ENCODE results near the gene KDM7A. TPM values are rescaled to one million over a fixed set of nuclear protein-coding genes. Genes with fewer than 3 reads are reported as not detected.
A peak's percentile ranks its signal among the peaks of the same experiment; 100 is the strongest.

KDM7A gene
- total and polyA plus RNA-seq, 12 donors: 2.7 to 16.4 (median 11.8) TPM

DNA sequence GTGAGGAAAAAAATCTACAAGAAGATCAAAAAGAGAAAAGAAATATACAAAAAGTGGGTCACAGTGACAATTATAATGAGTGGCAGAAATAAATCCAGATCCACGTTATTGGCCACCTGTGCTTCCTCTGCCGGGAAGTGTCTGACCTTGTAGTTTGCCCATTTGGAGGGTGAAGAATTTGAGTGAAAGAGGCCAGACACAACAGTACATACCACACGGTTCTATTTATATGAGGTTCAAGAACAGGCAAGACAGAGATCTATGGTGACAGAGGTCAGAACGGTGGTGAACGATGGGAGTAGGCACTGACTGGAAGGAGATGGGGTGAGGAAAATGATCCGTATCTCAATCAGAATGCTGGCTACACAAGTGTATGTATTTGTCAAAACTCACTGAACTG, 131.1 kb downstream of the KDM7A start:
- DNase-seq: no peak
- ATAC-seq: peak in 3 of 8 donors; percentile 22 to 44 (median 43)
- Histone ChIP-seq H3K9me3 (no peaks in the 10 kb centered on the region), H3K27ac (peak overlapping the region in 1 of 10 donors; percentile 1), H3K4me3 (no peak overlapping the region), H3K27me3 (no peaks in the 10 kb centered on the region), H3K4me1 (peaks cover 0 to 37% (median 23%) of the 10 kb centered on the region in 9 donors), H3K36me3 (peaks cover 0 to 85% (median 6%) of the 10 kb centered on the region in 9 donors)
- intact Hi-C loops (cut with DNase I): no loop called here
- no peak for TF ChIP-seq CTCF (IDR thresholded peaks at IDR 0.05)
- 40 to 55% methylated on average over 6 of the region's 6 CpGs for WGBS, 2 donors

- Histone ChIP-seq H3K4me3 (no peak overlapping the region), H3K36me3 (peaks cover 0 to 95% (median 13%) of the 10 kb centered on the region in 9 donors), H3K9me3 (no peaks in the 10 kb centered on the region), H3K27me3 (no peaks in the 10 kb centered on the region), H3K27ac (no peak overlapping the region), H3K4me1 (peaks cover 0 to 24% (median 15%) of the 10 kb centered on the region in 9 donors)
- intact Hi-C loops (cut with DNase I): no loop called here
- no peak for DNase-seq
- no peak for ATAC-seq
- 93 to 95% methylated on average over 6 of the region's 6 CpGs for WGBS, 2 donors
- TF ChIP-seq CTCF (IDR thresholded peaks at IDR 0.05): no peak
Observed at GRCh38 chr7:140044251-140044650, 132.5 kb downstream of the KDM7A start.

DNA sequence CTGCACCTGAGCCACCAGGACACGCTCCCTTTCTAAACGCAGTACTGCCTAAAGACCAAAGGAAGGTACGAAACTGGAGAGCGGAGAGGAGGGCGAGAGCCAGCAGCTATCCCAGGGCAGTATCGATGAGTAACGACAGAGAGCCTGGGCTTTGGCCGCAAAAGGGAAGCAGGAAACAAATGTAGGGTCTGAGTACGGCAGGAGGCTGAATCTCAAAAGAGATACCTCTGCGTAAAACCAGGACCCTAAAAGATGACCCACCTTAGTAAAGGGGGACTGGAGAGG, 134.5 kb downstream of the KDM7A start:
- WGBS, 2 donors: 91 to 93% methylated on average over 10 of the region's 10 CpGs
- H3K36me3 ChIP-seq: peaks cover 0 to 100% (median 22%) of the 10 kb centered on the region in 9 donors
- no peaks in the 10 kb centered on the region for H3K9me3 ChIP-seq
- H3K4me3 ChIP-seq: no peak overlapping the region
- no peaks in the 10 kb centered on the region for H3K27me3 ChIP-seq
- no peak for TF ChIP-seq CTCF (IDR thresholded peaks at IDR 0.05)
- no peak overlapping the region for H3K27ac ChIP-seq
- intact Hi-C loops (cut with DNase I): no loop called here
- DNase-seq (no peak), ATAC-seq (no peak)
- peaks cover 0 to 19% (median 7%) of the 10 kb centered on the region in 9 donors for H3K4me1 ChIP-seq

DNA sequence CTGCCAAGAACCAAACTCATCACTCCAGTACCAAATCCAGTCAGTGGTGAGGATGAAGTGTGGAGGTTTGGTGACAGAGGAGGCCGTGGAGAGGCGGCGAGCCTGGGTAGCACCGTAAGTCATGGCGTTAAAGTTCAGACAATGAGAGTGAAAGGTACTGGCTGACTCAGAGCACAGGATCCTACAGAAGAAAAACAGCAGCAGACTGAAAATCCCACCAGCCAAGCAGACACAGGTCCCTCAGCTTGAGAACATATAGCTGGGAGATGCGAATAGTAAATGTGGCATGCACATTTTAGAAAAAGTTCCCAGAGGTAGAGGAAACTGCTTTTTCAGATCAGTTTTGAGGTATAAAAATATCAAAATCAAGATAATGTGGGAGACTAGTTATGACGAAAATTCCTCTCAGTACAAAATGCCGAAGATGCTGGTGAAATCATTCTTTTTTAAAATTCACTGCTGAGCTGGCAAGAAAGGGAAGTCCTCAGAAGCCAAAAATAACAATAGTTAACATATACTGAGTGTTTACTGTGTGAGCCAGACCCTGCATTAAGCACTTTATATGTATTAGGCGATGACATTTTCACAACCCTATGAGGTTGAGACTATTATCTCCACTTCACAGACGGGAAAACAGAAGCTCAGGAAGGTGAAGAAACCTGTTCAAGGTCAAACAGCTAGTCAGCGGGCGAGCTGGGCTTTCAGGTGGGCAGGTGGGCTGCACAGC, 135.0 kb downstream of the KDM7A start:
- intact Hi-C loops (cut with DNase I): no loop called here
- H3K4me3 ChIP-seq: no peak overlapping the region
- peaks cover 0 to 100% (median 27%) of the 10 kb centered on the region in 9 donors for H3K36me3 ChIP-seq
- no peaks in the 10 kb centered on the region for H3K27me3 ChIP-seq
- peaks cover 0 to 23% (median 7%) of the 10 kb centered on the region in 9 donors for H3K4me1 ChIP-seq
- no peak for ATAC-seq
- DNase-seq: no peak
- no peak for TF ChIP-seq CTCF (IDR thresholded peaks at IDR 0.05)
- H3K9me3 ChIP-seq: no peaks in the 10 kb centered on the region
- 87 to 88% methylated on average over 12 of the region's 12 CpGs for WGBS, 2 donors
- no peak overlapping the region for H3K27ac ChIP-seq

Measured in heart right ventricle (tissue), 16 donors.